HepG2 (cell line): ENCODE data around the gene DUS3L.

Source experiments
- GMEB2 ChIP-seq: IDR thresholded peaks from 2 replicates; pipeline ENCODE4 v1.6.1; 2016; ENCODE audit warnings: missing biosample characterization, missing genetic modification reagents, low read depth
- ZBTB33 ChIP-seq: sonication (generic); formaldehyde crosslinking; IDR thresholded peaks from 2 replicates; pipeline ENCODE4 v1.4.0; 2020; ENCODE audit warnings: missing genetic modification reagents
- ZNF704 ChIP-seq: sonication (generic); formaldehyde crosslinking; IDR thresholded peaks from 2 replicates; pipeline ENCODE4 v1.8.1; 2023; ENCODE audit warnings: mild to moderate bottlenecking, inconsistent platforms, moderate library complexity, missing genetic modification reagents, borderline replicate concordance

- TF ChIP-seq ZNF704, result no peak
- TF ChIP-seq GMEB2 (CRISPR knock-in tag), result no peak
- no peak for TF ChIP-seq ZBTB33
Measured at GRCh38 chr19:5798244-5798643, 7.3 kb upstream of the DUS3L start.
